Body of pancreas (tissue), 4 donors: ENCODE data around the gene POLL.
A peak's percentile ranks its signal among the peaks of the same experiment; 100 is the strongest.

Experiments used
- CTCF ChIP-seq, 7 experiments: fragments of 450-650 bp in 4 of 7; fragments of 200-600 bp in 3 of 7; sonication (generic) in 3 of 7; IDR thresholded peaks; one replicate each; pipeline ENCODE4 v1.5.1; 2016 to 2019; ENCODE audit warnings: antibody characterized with exemption in 7 of 7
- POLR2A ChIP-seq, 3 donors: fragments of 450-650 bp; IDR thresholded peaks; one replicate each; pipeline ENCODE4 v1.6.1; 2016; ENCODE audit warnings: antibody characterized with exemption in 3 of 3, mild to moderate bottlenecking in 2 of 3

DNA sequence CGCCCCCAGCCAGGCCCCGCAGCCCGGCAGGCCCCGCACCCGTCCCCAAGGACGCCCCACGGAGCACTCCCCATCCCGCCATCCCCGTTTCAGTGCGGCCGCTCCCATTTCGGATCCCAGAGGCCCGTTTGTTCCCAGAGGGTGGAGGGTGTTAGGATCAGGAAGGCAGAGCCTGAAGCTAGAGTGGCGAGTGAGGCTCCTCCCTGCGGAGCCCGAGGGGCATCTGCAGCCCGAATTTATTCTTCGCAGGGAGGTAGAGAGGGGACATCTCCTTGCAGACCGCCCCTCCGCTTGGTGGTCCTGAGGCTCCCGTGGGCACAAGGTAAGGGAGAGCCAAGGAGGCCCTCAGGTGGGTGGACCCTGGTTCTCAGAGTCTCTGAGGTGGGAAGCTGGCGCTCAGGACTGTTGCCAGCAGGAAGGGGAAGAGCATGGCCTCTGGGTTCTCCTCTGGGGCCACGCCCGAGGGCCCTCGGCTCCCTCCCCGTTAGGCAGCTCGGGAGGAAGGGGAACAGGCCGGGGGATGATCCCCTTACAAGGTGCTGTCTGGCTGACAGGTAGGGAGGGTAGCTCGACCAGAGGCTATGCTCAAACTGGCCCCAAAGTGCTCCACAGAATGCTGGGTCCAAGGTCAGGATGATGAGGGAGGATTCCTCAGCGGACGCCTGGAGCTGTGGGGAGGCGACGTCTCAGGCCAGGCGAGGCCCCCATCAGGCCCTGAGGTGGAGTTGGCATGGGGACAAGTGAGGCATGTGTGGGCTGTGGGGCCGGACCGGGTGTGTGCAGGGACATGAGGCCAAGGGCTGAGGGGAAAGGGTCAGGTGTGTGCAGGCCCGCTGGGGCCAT is 17.4 kb downstream of the POLL start:
- TF ChIP-seq CTCF (IDR thresholded peaks at IDR 0.05) (peak in 2 of 7 experiments; percentile 0 to 18), POLR2A (IDR thresholded peaks at IDR 0.05) (no peak)
